ENCODE results near the gene NNAT. TPM values are rescaled to one million over a fixed set of nuclear protein-coding genes. Genes with fewer than 3 reads are reported as not detected.

Gene NNAT
- total and polyA plus RNA-seq, 10 donors, result 0.20 to 0.35 (median 0.29) TPM; not detected in 5

- Histone ChIP-seq H3K27ac (no peak overlapping the region), H3K4me3 (no peak overlapping the region), H3K4me1 (peaks cover 16 to 91% (median 72%) of the 10 kb centered on the region in 6 donors), H3K9me3 (no peaks in the 10 kb centered on the region), H3K27me3 (replicated peaks in 1 of 7) (no peaks in the 10 kb centered on the region), H3K36me3 (peaks cover 0 to 45% (median 11%) of the 10 kb centered on the region in 6 donors)
- peak; percentile 58 for DNase-seq
- TF ChIP-seq POLR2A (IDR thresholded peaks at IDR 0.05), result no peak
- TF ChIP-seq POLR2AphosphoS5 (IDR thresholded peaks at IDR 0.05), result no peak
- TF ChIP-seq CTCF (IDR thresholded peaks at IDR 0.05 in 8 of 11, conservative IDR thresholded peaks at IDR 0.05 in 3 of 11), result no peak
- intact Hi-C loops (cut with DNase I; ENCODE audit: low total_unique reads), result no loop called here
- 87 to 96% (median 93%) methylated on average over 13 of the region's 13 CpGs for WGBS, 5 donors
Observed at GRCh38 chr20:37523012-37523391, 2.0 kb downstream of the NNAT start.

GRCh38 chr20:37523911-37524700 lies 3.1 kb downstream of the NNAT start:
- intact Hi-C loops (cut with DNase I; ENCODE audit: low total_unique reads), result no loop called here
- TF ChIP-seq POLR2A (IDR thresholded peaks at IDR 0.05) (no peak), CTCF (IDR thresholded peaks at IDR 0.05 in 8 of 11, conservative IDR thresholded peaks at IDR 0.05 in 3 of 11) (no peak), POLR2AphosphoS5 (IDR thresholded peaks at IDR 0.05) (no peak)
- WGBS, 5 donors, result 76 to 82% (median 80%) methylated on average over 10 of the region's 10 CpGs
- H3K27ac ChIP-seq, result no peak overlapping the region
- H3K36me3 ChIP-seq, result peaks cover 0 to 34% (median under 1%) of the 10 kb centered on the region in 6 donors
- H3K9me3 ChIP-seq, result no peaks in the 10 kb centered on the region
- DNase-seq, result peak; percentile 62
- no peak overlapping the region for H3K4me3 ChIP-seq
- H3K27me3 ChIP-seq (replicated peaks in 1 of 7), result no peaks in the 10 kb centered on the region
- H3K4me1 ChIP-seq, result peaks cover 16 to 91% (median 72%) of the 10 kb centered on the region in 6 donors

GRCh38 chr20:37524859-37525708 lies 4.0 kb downstream of the NNAT start:
- Histone ChIP-seq H3K4me3 (peak overlapping the region in 1 of 8 donors; percentile 98), H3K9me3 (no peaks in the 10 kb centered on the region), H3K36me3 (peaks cover 0 to 25% (median 0%) of the 10 kb centered on the region in 6 donors), H3K27ac (peak overlapping the region in 2 of 8 donors; percentile 19 to 98), H3K4me1 (peaks cover 16 to 87% (median 63%) of the 10 kb centered on the region in 6 donors), H3K27me3 (replicated peaks in 1 of 7) (no peaks in the 10 kb centered on the region)
- TF ChIP-seq POLR2A (IDR thresholded peaks at IDR 0.05) (no peak), CTCF (IDR thresholded peaks at IDR 0.05 in 8 of 11, conservative IDR thresholded peaks at IDR 0.05 in 3 of 11) (no peak), POLR2AphosphoS5 (IDR thresholded peaks at IDR 0.05) (no peak)
- peak; percentile 39 for DNase-seq
- intact Hi-C loops (cut with DNase I; ENCODE audit: low total_unique reads), result loop anchor here (5.0 kb wide), 1 partner anchor 328 kb away; no protein-coding TSS in a partner anchor
- WGBS, 5 donors, result 60 to 86% (median 65%) methylated on average over 5 to 6 of the region's 6 CpGs

Measured in spleen (tissue), 11 donors.